IMR-90 (cell line): Measurements from ENCODE around the gene EIF2A.

Source experiments
- CTCF ChIP-seq: conservative IDR thresholded peaks from 2 replicates; pipeline ENCODE4 v1.5.1; 2012; ENCODE audit warnings: mild to moderate bottlenecking, low read depth, low read length, improper control_type of control experiment
- MAZ ChIP-seq: IDR thresholded peaks from 2 replicates; pipeline ENCODE4 v1.6.1; 2012; ENCODE audit warnings: low read depth, mild to moderate bottlenecking, low read length, improper control_type of control experiment, moderate library complexity, borderline replicate concordance
- NFE2L2 ChIP-seq: fragments of 150-350 bp; IDR thresholded peaks from 2 replicates; pipeline ENCODE4 v1.6.1; 2016; ENCODE audit warnings: low read depth, mild to moderate bottlenecking, low read length
- POLR2A ChIP-seq: IDR thresholded peaks from 2 replicates; pipeline ENCODE4 v1.6.1; 2012; ENCODE audit warnings: mild to moderate bottlenecking, low read depth, low read length

GRCh38 chr3:150631515-150632221, 85.1 kb downstream of the EIF2A start:
- TF ChIP-seq POLR2A (no peak), CTCF (no peak), MAZ (no peak), NFE2L2 (no peak)
